Stomach (tissue), 9 donors: ENCODE results near the gene SNX5. TPM values are rescaled to one million over a fixed set of nuclear protein-coding genes. Genes with fewer than 3 reads are reported as not detected.

ENCODE experiments used
- DNase-seq, 2 donors: peaks; one replicate each; pipeline versions ENCODE4 v3.0.0 to v3.0.0-alpha.2; 2013 to 2019
- H3K27ac ChIP-seq, 5 donors: fragments of 200-600 bp in 4 of 5; sonication (generic) in 4 of 5; one replicate each; pipeline ENCODE4 v1.5.1; 2013 to 2019; ENCODE audit warnings: mild to moderate bottlenecking in 1 of 5, moderate library complexity in 1 of 5
- H3K27me3 ChIP-seq, 3 donors: fragments of 200-600 bp; sonication (generic); one replicate each; pipeline ENCODE4 v1.5.1; 2017 to 2019; ENCODE audit warnings: mixed run types in 1 of 3
- H3K36me3 ChIP-seq, 4 donors: fragments of 200-600 bp; sonication (generic); 1 replicate in 3 of 4; 2 replicates in 1 of 4; pipeline ENCODE4 v1.5.1; 2016 to 2019
- H3K4me1 ChIP-seq, 4 donors: fragments of 200-600 bp; sonication (generic); one replicate each; pipeline ENCODE4 v1.5.1; 2016 to 2019
- H3K4me3 ChIP-seq, 4 donors: fragments of 200-600 bp; sonication (generic) in 3 of 4; one replicate each; pipeline ENCODE4 v1.5.1; 2016 to 2019; ENCODE audit warnings: mild to moderate bottlenecking in 1 of 4
- H3K9me3 ChIP-seq, 4 donors: fragments of 200-600 bp; sonication (generic); one replicate each; pipeline ENCODE4 v1.5.1; 2016 to 2019
- EP300 ChIP-seq: sonication (generic); formaldehyde crosslinking; IDR thresholded peaks from one replicate; pipeline ENCODE4 v1.6.1; 2017; ENCODE audit warnings: antibody characterized with exemption
- POLR2A ChIP-seq, 4 donors: fragments of 450-650 bp; IDR thresholded peaks; one replicate each; pipeline ENCODE4 v1.6.1; 2016; ENCODE audit warnings: antibody characterized with exemption in 4 of 4, control low read depth in 2 of 4, mild to moderate bottlenecking in 1 of 4, moderate library complexity in 1 of 4
- POLR2AphosphoS5 ChIP-seq, 3 donors: sonication (generic); formaldehyde crosslinking; IDR thresholded peaks; one replicate each; pipeline ENCODE4 v1.6.1; 2016; ENCODE audit warnings: antibody characterized with exemption in 3 of 3
- WGBS, 5 donors: extraction: QIAGEN DNeasy Blood & Tissue Kit in 3 of 5; methylation state at CpG; one replicate each; pipeline versions ENCODE4 v1.1.5 to v1.1.7; 2013 to 2018; 5-methylcytosine and 5-hydroxymethylcytosine counted together
- intact Hi-C: fragments of 100-400 bp; cut with DNase I; formaldehyde crosslinking; loops from one replicate; pipeline ENCODE4 v1.15.1; 2023; ENCODE audit warnings: low total_unique reads
- polyA plus RNA-seq, 3 donors: library from polyadenylated mRNA; stranded (reverse); fragments of 200-250 nt; gene quantifications; one replicate each; pipeline ENCODE4 v1.2.3, GENCODE V29; 2013
- total RNA-seq, 5 donors: library from RNA; depleted of rRNA; stranded (reverse); fragments of >200 nt; gene quantifications; one replicate each; pipeline versions ENCODE4 v1.1.0 to v1.2.3, GENCODE V29; 2014 to 2016
- TF ChIP-seq, protein P1 (sequence below), 7 experiments: fragments of 450-650 bp in 4 of 7; fragments of 200-600 bp in 3 of 7; sonication (generic) in 3 of 7; IDR thresholded peaks; one replicate each; pipeline ENCODE4 v1.5.1; 2016 to 2019; ENCODE audit warnings: antibody characterized with exemption in 7 of 7, control low read depth in 2 of 7, mild to moderate bottlenecking in 1 of 7
- donor health status: healthy with polysubstance abuse.
- donor health status: Bipolar disorder and iron deficiency.
- donor health status: healthy.

SNX5 gene
- total and polyA plus RNA-seq, 8 donors, result 47.3 to 202 (median 103) TPM

- no peaks in the 10 kb centered on the region for H3K36me3 ChIP-seq
These were observed 787 bp upstream of the SNX5 start for GRCh38 chr20:17969278-17969883.

GRCh38 chr20:17967521-17968365 is 851 bp downstream of the SNX5 start:
- 0 to 1% (median 0%) methylated on average over 24 to 41 of the region's 41 CpGs for WGBS, 5 donors
- Histone ChIP-seq H3K9me3 (no peaks in the 10 kb centered on the region), H3K36me3 (peaks cover 0 to 4% (median 0%) of the 10 kb centered on the region in 4 donors), H3K4me1 (peaks cover 55 to 80% (median 73%) of the 10 kb centered on the region in 4 donors), H3K27ac (peak overlapping the region; percentile 93 to 98 (median 97)), H3K4me3 (peak overlapping the region; percentile 66 to 91 (median 88)), H3K27me3 (no peaks in the 10 kb centered on the region)
- peak; percentile 30 to 39 for DNase-seq
- TF ChIP-seq, protein P1, sequence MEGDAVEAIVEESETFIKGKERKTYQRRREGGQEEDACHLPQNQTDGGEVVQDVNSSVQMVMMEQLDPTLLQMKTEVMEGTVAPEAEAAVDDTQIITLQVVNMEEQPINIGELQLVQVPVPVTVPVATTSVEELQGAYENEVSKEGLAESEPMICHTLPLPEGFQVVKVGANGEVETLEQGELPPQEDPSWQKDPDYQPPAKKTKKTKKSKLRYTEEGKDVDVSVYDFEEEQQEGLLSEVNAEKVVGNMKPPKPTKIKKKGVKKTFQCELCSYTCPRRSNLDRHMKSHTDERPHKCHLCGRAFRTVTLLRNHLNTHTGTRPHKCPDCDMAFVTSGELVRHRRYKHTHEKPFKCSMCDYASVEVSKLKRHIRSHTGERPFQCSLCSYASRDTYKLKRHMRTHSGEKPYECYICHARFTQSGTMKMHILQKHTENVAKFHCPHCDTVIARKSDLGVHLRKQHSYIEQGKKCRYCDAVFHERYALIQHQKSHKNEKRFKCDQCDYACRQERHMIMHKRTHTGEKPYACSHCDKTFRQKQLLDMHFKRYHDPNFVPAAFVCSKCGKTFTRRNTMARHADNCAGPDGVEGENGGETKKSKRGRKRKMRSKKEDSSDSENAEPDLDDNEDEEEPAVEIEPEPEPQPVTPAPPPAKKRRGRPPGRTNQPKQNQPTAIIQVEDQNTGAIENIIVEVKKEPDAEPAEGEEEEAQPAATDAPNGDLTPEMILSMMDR (IDR thresholded peaks at IDR 0.05), result no peak
- no peak for TF ChIP-seq EP300
- no peak for TF ChIP-seq POLR2AphosphoS5 (IDR thresholded peaks at IDR 0.05)
- TF ChIP-seq POLR2A (IDR thresholded peaks at IDR 0.05), result no peak
- intact Hi-C loops, result no loop called here

More at GRCh38 chr20:17969278-17969883, 787 bp upstream of the SNX5 start:
- DNase-seq, result peak; percentile 52 to 79
- Histone ChIP-seq H3K4me1 (peaks cover 54 to 80% (median 66%) of the 10 kb centered on the region in 4 donors), H3K27me3 (no peaks in the 10 kb centered on the region), H3K4me3 (peak overlapping the region; percentile 66 to 91 (median 88)), H3K9me3 (no peaks in the 10 kb centered on the region), H3K27ac (peak overlapping the region; percentile 93 to 98 (median 97))
- WGBS, 5 donors, result 0 to 1% (median 0%) methylated on average over 26 to 28 of the region's 28 CpGs
- TF ChIP-seq POLR2A (IDR thresholded peaks at IDR 0.05) (no peak), EP300 (no peak), POLR2AphosphoS5 (IDR thresholded peaks at IDR 0.05) (no peak)
- TF ChIP-seq, protein P1 (IDR thresholded peaks at IDR 0.05), result no peak
- intact Hi-C loops, result no loop called here

GRCh38 chr20:17966432-17967310 is 1.9 kb downstream of the SNX5 start:
- DNase-seq, result peak in 1 of 2 donors; percentile 72
- WGBS, 5 donors, result 3 to 6% (median 6%) methylated on average over 9 of the region's 9 CpGs
- no peaks in the 10 kb centered on the region for H3K27me3 ChIP-seq
- peak overlapping the region; percentile 66 to 91 (median 88) for H3K4me3 ChIP-seq
- H3K36me3 ChIP-seq, result peaks cover 0 to 4% (median 0%) of the 10 kb centered on the region in 4 donors
- no peaks in the 10 kb centered on the region for H3K9me3 ChIP-seq
- TF ChIP-seq POLR2A (IDR thresholded peaks at IDR 0.05) (no peak), POLR2AphosphoS5 (IDR thresholded peaks at IDR 0.05) (no peak), EP300 (no peak)
- TF ChIP-seq, protein P1 (IDR thresholded peaks at IDR 0.05), result peak in 1 of 7 experiments; percentile 19
- intact Hi-C loops, result no loop called here
- H3K27ac ChIP-seq, result peak overlapping the region; percentile 44 to 98 (median 97)
- H3K4me1 ChIP-seq, result peaks cover 56 to 80% (median 75%) of the 10 kb centered on the region in 4 donors
